ENCODE results near the gene ULK2.
"Not testable (repeated sequence)": the region's sequence is repeated elsewhere in the genome, so short reads cannot be mapped to it uniquely, and the experiment has no call there.

- not testable (repeated sequence) for TF ChIP-seq POLR2A, CTCF (IDR thresholded peaks at IDR 0.05)
- peak in 1 of 2 donors; percentile 58 for TF ChIP-seq EP300 (IDR thresholded peaks at IDR 0.05)
These were observed 22.8 kb upstream of the ULK2 start for GRCh38 chr17:19890554-19890953.
